A549 (cell line): ENCODE data around the gene DNAJC5G. TPM values are rescaled to one million over a fixed set of nuclear protein-coding genes. Genes with fewer than 3 reads are reported as not detected.

ENCODE experiments used
- ATAC-seq, 2 experiments: fragments of 200-7000 bp in 1 of 2; fragments of >200 bp in 1 of 2; cut with Nextera tagmentation in 1 of 2; cut with Tn5 transposase in 1 of 2; 3 replicates each; pipeline versions ENCODE4 v1.8.0 to v1.9.1; 2018 to 2020; ENCODE audit warnings: mild to moderate bottlenecking in 1 of 2, moderate library complexity in 1 of 2
- CTCF ChIA-PET: fragments of 300-600 bp; sonication (Branson Sonifier 250); formaldehyde crosslinking; extraction: SDS; loops from one replicate; lab custom pipeline; 2021; ENCODE audit warnings: antibody characterized with exemption, inconsistent platforms; lab: Yijun Ruan, JAX
- POLR2A ChIA-PET: fragments of 350-600 bp; formaldehyde crosslinking; extraction: SDS; loops from one replicate; lab custom pipeline; 2021; ENCODE audit warnings: antibody characterized with exemption, inconsistent platforms; lab: Yijun Ruan, JAX
- DNase-seq, 2 experiments: peaks; one replicate each; pipeline versions ENCODE4 v3.0.0 to v3.0.0-alpha.2; 2011 to 2016; ENCODE audit warnings: low read depth in 1 of 2, low spot score in 1 of 2
- FAIRE-seq: peaks from 2 replicates; lab custom pipeline; 2011; peaks lifted over from hg19 to GRCh38; lab: Jason Lieb, UNC
- H3K27ac ChIP-seq, 2 experiments: fragments of >200 bp; sonication (Bioruptor Twin); formaldehyde crosslinking; 3 replicates each; pipeline ENCODE4 v1.5.1; 2016 to 2017
- H3K4me1 ChIP-seq: fragments of >200 bp; sonication (Bioruptor Twin); formaldehyde crosslinking; 3 replicates; pipeline ENCODE4 v1.6.1; 2016
- H3K4me2 ChIP-seq: fragments of >200 bp; sonication (Bioruptor Twin); formaldehyde crosslinking; 3 replicates; pipeline ENCODE4 v1.6.1; 2016
- H3K4me3 ChIP-seq: fragments of >200 bp; sonication (Bioruptor Twin); formaldehyde crosslinking; 3 replicates; pipeline ENCODE4 v1.5.1; 2016
- H3K9me3 ChIP-seq: fragments of >200 bp; sonication (Bioruptor Twin); formaldehyde crosslinking; 3 replicates; pipeline ENCODE4 v1.6.1; 2016
- CBX2 ChIP-seq: fragments of 200-600 bp; sonication (generic); IDR thresholded peaks from 2 replicates; pipeline ENCODE4 v1.6.1; 2016; ENCODE audit warnings: low read depth, mild to moderate bottlenecking, borderline replicate concordance
- CBX8 ChIP-seq: fragments of 200-600 bp; sonication (generic); IDR thresholded peaks from 2 replicates; pipeline ENCODE4 v1.6.1; 2016
- CTCF ChIP-seq: fragments of >200 bp; sonication (Bioruptor Twin); formaldehyde crosslinking; IDR thresholded peaks from 3 replicates; pipeline ENCODE4 v1.5.1; 2016
- ELK1 ChIP-seq: fragments of 150-350 bp; IDR thresholded peaks from 2 replicates; pipeline ENCODE4 v1.6.1; 2014; ENCODE audit warnings: low read depth, mild to moderate bottlenecking, low read length
- FOSB ChIP-seq: fragments of 250-450 bp; sonication (Bioruptor Pico); IDR thresholded peaks from 2 replicates; pipeline ENCODE4 v1.5.0; 2020; ENCODE audit warnings: mild to moderate bottlenecking, moderate library complexity
- GATA3 ChIP-seq: IDR thresholded peaks from 2 replicates; pipeline ENCODE4 v1.6.1; 2012; ENCODE audit warnings: borderline replicate concordance
- HDAC2 ChIP-seq: fragments of 200-600 bp; sonication (generic); IDR thresholded peaks from 2 replicates; pipeline ENCODE4 v1.6.1; 2016
- HES2 ChIP-seq: fragments of >200 bp; sonication (Bioruptor Twin); formaldehyde crosslinking; IDR thresholded peaks from 2 replicates; pipeline ENCODE4 v1.6.1; 2016
- HOXA7 ChIP-seq: fragments of 250-450 bp; sonication (Bioruptor Pico); IDR thresholded peaks from 2 replicates; pipeline ENCODE4 v1.5.0; 2020; ENCODE audit warnings: mild to moderate bottlenecking, moderate library complexity
- KDM1A ChIP-seq: fragments of 200-600 bp; sonication (generic); IDR thresholded peaks from 2 replicates; pipeline ENCODE4 v1.6.1; 2016; ENCODE audit warnings: low read depth, mild to moderate bottlenecking
- MAFK ChIP-seq: fragments of 450-650 bp; IDR thresholded peaks from 2 replicates; pipeline ENCODE4 v1.6.1; 2014; ENCODE audit not compliant: partially characterized antibody
- PBX3 ChIP-seq: IDR thresholded peaks from 2 replicates; pipeline ENCODE4 v1.6.1; 2012
- POLR2A ChIP-seq: IDR thresholded peaks from 2 replicates; pipeline ENCODE4 v1.6.1; 2012; ENCODE audit warnings: mild to moderate bottlenecking, low read length
- RAD21 ChIP-seq, 2 experiments: fragments of >200 bp in 1 of 2; sonication (Bioruptor Twin) in 1 of 2; formaldehyde crosslinking in 1 of 2; IDR thresholded peaks in 1 of 2; conservative IDR thresholded peaks in 1 of 2; 2 replicates in 1 of 2; 3 replicates in 1 of 2; pipeline ENCODE4 v1.6.1; 2012 to 2018; ENCODE audit warnings: inconsistent platforms in 1 of 2
- REST ChIP-seq: fragments of 200-600 bp; sonication (generic); IDR thresholded peaks from 2 replicates; pipeline ENCODE4 v1.6.1; 2016; ENCODE audit warnings: antibody characterized with exemption, mild to moderate bottlenecking, moderate library complexity
- RFX5 ChIP-seq: fragments of 450-650 bp; IDR thresholded peaks from 2 replicates; pipeline ENCODE4 v1.7.1; 2014; ENCODE audit warnings: antibody characterized with exemption, mild to moderate bottlenecking, moderate library complexity
- ZNF302 ChIP-seq: fragments of 250-450 bp; sonication (Bioruptor Pico); IDR thresholded peaks from 2 replicates; pipeline ENCODE4 v1.9.0; 2021; ENCODE audit warnings: inconsistent platforms, mild to moderate bottlenecking, moderate library complexity
- WGBS: methylation state at CpG from one replicate; pipeline ENCODE4 v1.1.6; 2017; ENCODE audit errors: missing lambda C conversion rate; 5-methylcytosine and 5-hydroxymethylcytosine counted together
- polyA plus RNA-seq, 4 experiments: library from polyadenylated mRNA; depleted of rRNA in 3 of 4; stranded (reverse); fragments of >200 nt; fragmentation: RNase III in 1 of 4; extraction: RNeasy Plus Mini Kit Qiagen cat#74134 plus additional on column Dnase treatment in 1 of 4; gene quantifications; 2 replicates in 3 of 4; 3 replicates in 1 of 4; pipeline ENCODE4 v1.2.3, GENCODE V29; 2011 to 2017

Gene DNAJC5G
- polyA plus RNA-seq, 2 of the 4 experiments (the other 2 are of a cell fraction) = not detected

- peak overlapping the region; percentile 54; the same call in 2 of the 3 replicates for H3K4me2 ChIP-seq
- DNase-seq (peak; percentile 36 to 66), ATAC-seq (peak; percentile 77 to 79), FAIRE-seq (no peak)
- H3K4me3 ChIP-seq = no peak overlapping the region
- TF ChIP-seq KDM1A (no peak), GATA3 (no peak), PBX3 (no peak), CTCF (peak; percentile 36), RAD21 (conservative IDR thresholded peaks at IDR 0.05 in 1 of 2, IDR thresholded peaks at IDR 0.05 in 1 of 2) (peak; percentile 57 to 68), ELK1 (no peak)
- CTCF ChIA-PET = interaction anchor here (0.8 to 20.5 kb wide), 20 partner anchors 11 to 330 kb away, joined by 3 to 394 read pairs (median 4); partner anchors contain the start of genes DNAJC5G, MPV17, SLC30A3 and TRIM54
- peak overlapping the region; percentile 19 to 49; a peak in 4 of 6 replicates for H3K27ac ChIP-seq
- H3K9me3 ChIP-seq = no peaks in the 10 kb centered on the region
- WGBS = 80% methylated on average over 6 of the region's 6 CpGs
- POLR2A ChIA-PET = no interaction called here
- H3K4me1 ChIP-seq = peaks cover 36% of the 10 kb centered on the region
These were observed 16.6 kb downstream of the DNAJC5G start for GRCh38 chr2:27291865-27292264.

GRCh38 chr2:27294928-27295327, 19.7 kb downstream of the DNAJC5G start:
- H3K27ac ChIP-seq = no peak overlapping the region; a peak in 1 of 6 replicates
- DNase-seq (no peak), FAIRE-seq (no peak), ATAC-seq (no peak)
- H3K4me1 ChIP-seq = peaks cover 36% of the 10 kb centered on the region
- H3K4me3 ChIP-seq = no peak overlapping the region
- POLR2A ChIA-PET = interaction anchor here (0.9 kb wide), 1 partner anchor 11 kb away, joined by 5 read pairs; no protein-coding TSS in a partner anchor
- no peak for TF ChIP-seq HDAC2
- no peak for TF ChIP-seq GATA3
- no peak for TF ChIP-seq RFX5
- WGBS = 78% methylated on average over 8 of the region's 8 CpGs
- CTCF ChIA-PET = interaction anchor here (1.2 to 20.5 kb wide), 5 partner anchors 8 to 196 kb away, joined by 3 to 394 read pairs (median 124); partner anchors contain the start of genes DNAJC5G, SLC30A3 and TRIM54
- no peaks in the 10 kb centered on the region for H3K9me3 ChIP-seq
- no peak overlapping the region for H3K4me2 ChIP-seq

GRCh38 chr2:27296481-27296880, 21.2 kb downstream of the DNAJC5G start:
- peaks cover 34% of the 10 kb centered on the region for H3K4me1 ChIP-seq
- no peak for TF ChIP-seq HES2
- TF ChIP-seq POLR2A = no peak
- no peak for TF ChIP-seq RFX5
- no peak for TF ChIP-seq REST
- TF ChIP-seq CBX8 = no peak
- no peak for TF ChIP-seq HOXA7
- no peak for TF ChIP-seq FOSB (CRISPR knock-in tag)
- no peak for TF ChIP-seq MAFK
- no peak for TF ChIP-seq CBX2
- TF ChIP-seq ZNF302 (CRISPR knock-in tag) = no peak
- DNase-seq = no peak
- POLR2A ChIA-PET = no interaction called here
- H3K9me3 ChIP-seq = no peaks in the 10 kb centered on the region
- 81% methylated on average over 4 of the region's 4 CpGs for WGBS
- CTCF ChIA-PET = interaction anchor here (1.7 to 20.5 kb wide), 4 partner anchors 16 to 198 kb away, joined by 5 to 394 read pairs (median 176); partner anchors contain the start of genes DNAJC5G, SLC30A3 and TRIM54
- H3K4me2 ChIP-seq = no peak overlapping the region
- ATAC-seq = no peak
- no peak for FAIRE-seq
- H3K4me3 ChIP-seq = no peak overlapping the region
- no peak overlapping the region for H3K27ac ChIP-seq
